NCI-H345 (cell line): ENCODE data around the gene CNN3.

Source experiments
- DNase-seq: peaks from one replicate; lab custom pipeline; 2025; lab: John Stamatoyannopoulos, UW

The CNN3 gene

DNA sequence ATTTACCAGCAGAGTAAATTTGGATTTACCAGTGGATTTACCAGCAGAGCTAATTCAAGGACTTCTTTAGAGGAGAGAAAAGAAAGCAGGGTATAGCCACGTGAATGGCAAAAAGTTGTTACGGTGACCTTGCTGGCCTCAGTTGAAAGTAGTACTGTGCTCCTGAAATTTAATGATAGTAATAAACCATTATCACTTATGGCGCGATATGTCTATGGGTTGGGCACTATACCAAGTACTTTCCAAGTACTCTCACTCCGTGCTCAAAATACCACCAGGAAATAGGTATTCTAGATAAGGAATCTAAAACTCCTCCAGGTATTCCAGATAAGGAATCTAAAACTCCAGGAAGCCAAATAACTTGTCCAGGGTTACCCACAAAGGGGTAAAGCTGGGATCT, 70.9 kb downstream of the CNN3 start:
- no peak for DNase-seq

DNA sequence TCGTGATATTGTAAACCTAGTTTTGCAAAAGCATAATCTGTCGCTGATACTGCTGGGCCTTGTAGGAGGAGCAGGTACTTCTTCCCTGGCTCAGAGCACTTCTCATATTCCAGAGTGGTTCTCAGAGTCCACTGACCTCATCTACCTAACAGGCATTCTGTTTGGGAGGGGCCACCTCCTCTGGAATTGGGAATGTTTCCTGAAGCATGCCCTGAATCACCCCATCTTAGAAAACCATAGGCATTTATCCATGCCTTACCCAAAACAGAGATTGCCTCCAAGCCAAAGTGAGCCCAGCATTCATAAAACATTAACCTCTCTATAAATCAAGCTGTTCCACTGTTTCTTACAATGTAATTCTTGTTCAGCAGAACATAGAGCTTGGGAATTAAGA, 71.6 kb downstream of the CNN3 start:
- no peak for DNase-seq

GRCh38 chr1:94854458-94855306, 72.2 kb downstream of the CNN3 start:
- DNase-seq, result peak; percentile 91

- no peak for DNase-seq
Observed at GRCh38 chr1:94852788-94853187, 74.1 kb downstream of the CNN3 start.

DNA sequence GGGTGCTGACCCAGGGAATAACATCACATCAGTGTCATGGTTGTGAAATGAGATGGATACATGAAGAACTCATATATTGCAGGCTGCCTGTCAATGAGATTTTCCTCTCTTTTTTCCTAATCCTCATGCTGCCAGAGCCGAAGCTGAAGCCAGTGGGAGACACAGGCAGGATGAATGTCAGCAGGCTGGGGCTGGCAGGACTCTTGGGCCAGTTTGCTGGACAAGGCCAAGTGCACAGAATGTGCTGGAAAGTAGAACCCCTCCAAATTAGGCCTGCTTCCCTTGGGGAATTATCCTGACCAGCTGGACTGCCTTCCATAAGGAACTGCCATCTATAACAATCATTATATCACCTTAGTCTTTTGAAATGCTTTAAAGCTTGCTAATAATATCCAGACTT, 75.3 kb downstream of the CNN3 start:
- DNase-seq, result no peak
